Dendritic cell treated with granulocyte-macrophage colony-stimulating factor and Interleukin-4, amounts not matched to agents 40 ng/mL and 50 ng/mL, for 4 days (primary cell): ENCODE measurements around the gene APC2.
"Not testable (repeated sequence)": the region's sequence is repeated elsewhere in the genome, so short reads cannot be mapped to it uniquely, and the experiment has no call there.

Experiments used
- H3K27ac Mint-ChIP-seq: one replicate; pipeline ENCODE4 v1.8.0; 2022; ENCODE audit warnings: mild to moderate bottlenecking, mixed read lengths
- H3K27me3 Mint-ChIP-seq: one replicate; pipeline ENCODE4 v1.8.0; 2022; ENCODE audit warnings: mild to moderate bottlenecking, mixed read lengths
- H3K36me3 Mint-ChIP-seq: one replicate; pipeline ENCODE4 v1.8.0; 2022; ENCODE audit warnings: low read depth, mixed read lengths
- H3K4me1 Mint-ChIP-seq: one replicate; pipeline ENCODE4 v1.8.0; 2022; ENCODE audit warnings: low read depth, mixed read lengths
- H3K4me3 Mint-ChIP-seq: one replicate; pipeline ENCODE4 v1.8.0; 2022; ENCODE audit warnings: mild to moderate bottlenecking, moderate library complexity, mixed read lengths
- H3K9me3 Mint-ChIP-seq: one replicate; pipeline ENCODE4 v1.8.0; 2022; ENCODE audit warnings: mixed read lengths
- intact Hi-C: fragments of 100-400 bp; cut with micrococcal nuclease; formaldehyde crosslinking; loops from one replicate; pipeline ENCODE4 v1.15.0; 2022

APC2 gene

DNA sequence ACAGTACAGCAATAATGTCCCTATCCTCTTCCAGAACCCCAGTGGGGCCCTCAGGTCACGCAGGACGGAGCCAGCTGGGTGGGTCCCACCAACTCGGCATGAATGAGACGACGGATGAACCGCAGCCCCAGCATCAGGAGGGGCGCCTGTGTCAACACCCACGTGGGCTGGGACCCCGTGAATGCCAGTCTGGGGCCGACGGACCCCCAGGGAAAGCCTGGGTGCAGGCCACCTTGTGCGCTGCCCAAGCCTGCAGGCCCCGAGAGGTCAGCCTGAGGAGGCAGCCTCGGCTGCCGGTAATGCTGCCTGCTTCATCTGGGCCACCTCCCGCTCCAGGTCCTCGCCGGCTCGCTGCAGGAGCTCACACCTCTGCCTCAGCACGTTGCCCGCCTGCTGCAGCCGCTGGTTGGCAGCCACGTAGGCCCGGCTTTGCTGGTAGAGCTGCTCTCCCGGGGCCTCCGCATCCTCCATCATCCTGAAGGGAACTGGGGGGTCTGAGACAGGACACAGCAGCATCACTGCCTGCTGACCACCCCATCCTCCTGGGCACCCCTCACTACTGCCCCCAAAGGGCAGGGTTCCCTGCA, 24.9 kb downstream of the APC2 start:
- Mint-ChIP-seq H3K27ac (no peak overlapping the region), H3K27me3 (peaks cover 52% of the 10 kb centered on the region), H3K9me3 (no peaks in the 10 kb centered on the region), H3K4me1 (peaks cover 52% of the 10 kb centered on the region), H3K36me3 (peaks cover 60% of the 10 kb centered on the region), H3K4me3 (no peak overlapping the region)
- intact Hi-C loops: loop anchor here (5.0 kb wide), 1 partner anchor 37 kb away; the partner anchor contains the start of gene ADAMTSL5

DNA sequence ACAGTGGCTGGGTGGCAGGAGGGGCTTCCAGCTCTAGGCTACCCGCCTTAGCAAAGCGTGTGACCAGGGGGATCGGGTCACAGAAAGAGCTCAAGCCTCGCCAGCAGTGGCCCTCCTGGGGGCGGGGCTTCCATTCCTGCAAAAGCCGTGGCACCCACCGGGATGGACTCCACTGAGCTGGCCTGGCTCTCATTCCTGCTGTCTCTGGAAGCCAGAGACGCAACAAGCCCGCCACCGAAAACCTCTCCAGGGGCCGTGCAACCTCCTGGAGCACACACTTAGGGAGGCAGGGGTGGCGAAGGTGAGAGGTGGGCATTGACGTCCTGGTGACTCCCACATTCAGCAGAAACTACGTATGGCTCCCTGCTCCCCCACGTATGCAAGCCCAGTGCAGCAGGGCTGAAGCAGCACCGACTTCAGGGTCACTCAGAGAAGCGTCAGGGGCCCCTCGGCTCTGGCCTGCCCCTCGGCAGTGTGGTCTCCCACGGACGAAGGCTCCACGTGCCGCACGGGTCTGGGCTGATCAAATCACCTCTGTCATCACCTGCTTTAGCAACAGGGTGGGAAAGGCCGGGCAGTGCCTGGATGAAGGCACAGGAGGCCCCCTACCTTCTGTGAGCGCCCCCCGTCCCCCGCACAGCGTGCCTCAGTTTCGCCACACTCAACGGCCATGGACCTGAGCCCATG, 26.0 kb downstream of the APC2 start:
- H3K4me1 Mint-ChIP-seq: peaks cover 55% of the 10 kb centered on the region
- no peaks in the 10 kb centered on the region for H3K9me3 Mint-ChIP-seq
- peaks cover 60% of the 10 kb centered on the region for H3K36me3 Mint-ChIP-seq
- H3K27me3 Mint-ChIP-seq: peaks cover 46% of the 10 kb centered on the region
- intact Hi-C loops: no loop called here
- no peak overlapping the region for H3K27ac Mint-ChIP-seq
- no peak overlapping the region for H3K4me3 Mint-ChIP-seq

DNA sequence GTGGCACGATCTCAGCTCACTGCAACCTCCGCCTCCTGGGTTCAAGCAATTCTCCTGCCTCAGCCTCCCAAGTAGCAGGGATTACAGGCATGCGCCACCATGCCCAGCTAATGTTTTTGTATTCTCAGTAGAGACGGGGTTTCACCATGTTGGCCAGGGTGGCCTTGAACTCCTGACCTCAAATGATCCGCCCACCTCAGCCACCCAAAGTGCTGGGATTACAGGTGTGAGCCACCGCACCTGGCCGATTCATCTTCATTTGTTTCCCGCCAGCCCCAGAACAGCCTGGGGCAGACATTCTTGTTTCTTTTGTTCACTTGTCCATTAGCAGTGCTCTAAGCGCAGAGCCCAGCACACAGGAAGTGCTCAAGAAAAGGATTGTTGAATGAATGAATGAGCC, 27.1 kb downstream of the APC2 start:
- Mint-ChIP-seq H3K36me3 (peaks cover 60% of the 10 kb centered on the region), H3K4me1 (peaks cover 44% of the 10 kb centered on the region), H3K27me3 (peaks cover 35% of the 10 kb centered on the region)
- H3K27ac Mint-ChIP-seq, H3K4me3 Mint-ChIP-seq, H3K9me3 Mint-ChIP-seq, intact Hi-C loops: not testable (repeated sequence)

DNA sequence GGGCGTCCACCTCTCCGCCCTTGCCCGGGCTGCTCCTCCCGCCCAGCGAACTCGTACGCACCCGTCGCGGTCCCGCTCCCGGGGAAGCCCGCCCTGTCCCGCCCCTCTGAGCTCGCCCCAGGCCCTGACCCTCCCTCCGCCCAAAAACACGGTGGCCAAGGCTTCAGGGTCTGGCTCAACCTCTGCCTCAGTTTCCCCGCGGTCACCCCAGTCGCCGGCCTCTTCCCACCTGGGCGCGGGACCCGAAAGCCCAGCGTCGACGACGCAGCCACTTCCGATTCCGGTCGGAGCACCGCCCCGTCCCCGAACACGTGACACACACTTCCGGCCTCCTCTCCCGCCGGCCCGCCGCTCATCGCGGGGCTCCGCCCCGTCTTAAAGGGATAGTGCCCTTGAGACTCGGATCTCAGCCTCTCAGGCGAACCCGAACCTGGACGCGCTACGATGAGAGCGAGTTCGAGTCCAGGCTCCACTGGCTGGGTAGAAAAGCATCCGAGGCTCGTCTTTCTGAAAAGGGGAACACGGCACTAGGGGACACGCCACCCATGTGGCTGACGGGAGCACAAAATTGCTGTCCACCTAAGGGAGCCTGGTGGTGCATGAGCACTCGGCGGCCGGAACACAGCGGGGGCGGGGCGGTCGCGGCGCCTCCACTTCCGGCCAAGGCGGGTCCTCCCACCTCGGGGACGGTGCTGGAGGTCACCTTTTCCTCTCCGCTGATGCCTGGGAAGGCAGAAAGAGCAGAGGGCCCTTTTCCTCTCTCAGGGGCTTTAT, 29.2 kb downstream of the APC2 start, which contains the start of gene C19orf25:
Gene C19orf25, minus strand, starts transcription at position 282 of the 774 bp plus-strand sequence. CDS start 312 bp downstream, outside the sequence.
- H3K4me1 Mint-ChIP-seq: peaks cover 27% of the 10 kb centered on the region
- no peaks in the 10 kb centered on the region for H3K9me3 Mint-ChIP-seq
- peak within 1 kb of the TSS; percentile 100 for H3K4me3 Mint-ChIP-seq
- peaks cover 49% of the 10 kb centered on the region for H3K36me3 Mint-ChIP-seq
- H3K27ac Mint-ChIP-seq: peak within 1 kb of the TSS; percentile 99
- intact Hi-C loops: no loop called here
- H3K27me3 Mint-ChIP-seq: peaks cover 15% of the 10 kb centered on the region

GRCh38 chr19:1481224-1481892, 31.4 kb downstream of the APC2 start:
- Mint-ChIP-seq H3K4me1 (peaks cover 27% of the 10 kb centered on the region), H3K4me3 (no peak overlapping the region), H3K9me3 (no peaks in the 10 kb centered on the region), H3K27ac (no peak overlapping the region), H3K27me3 (peaks cover 3% of the 10 kb centered on the region), H3K36me3 (peaks cover 26% of the 10 kb centered on the region)
- intact Hi-C loops: no loop called here

- Mint-ChIP-seq H3K4me3 (no peak overlapping the region), H3K27ac (no peak overlapping the region), H3K36me3 (peaks cover 21% of the 10 kb centered on the region), H3K4me1 (peaks cover 26% of the 10 kb centered on the region), H3K27me3 (peaks cover 3% of the 10 kb centered on the region), H3K9me3 (no peaks in the 10 kb centered on the region)
- intact Hi-C loops: no loop called here
Observed at GRCh38 chr19:1481893-1482360, 32.0 kb downstream of the APC2 start.

DNA sequence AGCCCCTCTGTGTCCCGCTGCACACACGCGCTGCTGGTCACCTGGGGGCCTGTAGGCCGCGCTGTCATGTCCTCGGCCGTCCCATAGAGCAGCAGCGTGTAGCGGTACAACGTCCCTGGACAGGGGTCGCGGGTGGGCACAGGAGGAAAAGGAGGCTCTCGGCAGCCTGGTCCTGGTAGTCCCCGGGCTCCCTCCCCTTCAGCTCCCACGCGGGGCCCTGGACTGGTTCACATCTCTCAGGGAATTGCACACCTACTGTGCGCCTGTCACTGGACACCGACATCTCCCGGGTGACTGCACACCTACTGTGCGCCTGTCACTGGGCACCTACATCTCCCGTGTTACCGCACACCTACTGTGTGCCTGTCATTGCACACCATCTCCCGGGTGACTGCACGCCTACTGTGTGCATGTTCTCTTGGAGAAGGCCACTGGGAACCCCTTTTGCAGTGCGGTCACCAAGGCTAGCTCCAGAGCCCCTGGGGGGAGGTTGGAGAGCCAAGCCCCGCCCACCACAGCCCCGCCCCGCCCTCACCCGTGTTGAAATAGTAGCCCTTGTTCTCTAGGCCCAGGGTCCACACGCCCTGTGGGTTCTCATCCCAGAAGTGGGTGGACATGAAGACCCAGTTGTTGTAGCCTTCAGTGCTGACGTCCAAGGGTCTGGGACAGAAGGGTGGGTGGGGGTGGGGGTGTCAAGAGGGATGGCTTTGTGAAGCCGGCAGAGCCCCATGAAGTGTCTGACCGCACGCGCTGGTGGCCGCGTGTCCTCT, 32.6 kb downstream of the APC2 start:
- no peaks in the 10 kb centered on the region for H3K9me3 Mint-ChIP-seq
- peaks cover 15% of the 10 kb centered on the region for H3K36me3 Mint-ChIP-seq
- peaks cover 20% of the 10 kb centered on the region for H3K4me1 Mint-ChIP-seq
- intact Hi-C loops: no loop called here
- H3K27ac Mint-ChIP-seq: no peak overlapping the region
- no peak overlapping the region for H3K4me3 Mint-ChIP-seq
- H3K27me3 Mint-ChIP-seq: peaks cover 3% of the 10 kb centered on the region

DNA sequence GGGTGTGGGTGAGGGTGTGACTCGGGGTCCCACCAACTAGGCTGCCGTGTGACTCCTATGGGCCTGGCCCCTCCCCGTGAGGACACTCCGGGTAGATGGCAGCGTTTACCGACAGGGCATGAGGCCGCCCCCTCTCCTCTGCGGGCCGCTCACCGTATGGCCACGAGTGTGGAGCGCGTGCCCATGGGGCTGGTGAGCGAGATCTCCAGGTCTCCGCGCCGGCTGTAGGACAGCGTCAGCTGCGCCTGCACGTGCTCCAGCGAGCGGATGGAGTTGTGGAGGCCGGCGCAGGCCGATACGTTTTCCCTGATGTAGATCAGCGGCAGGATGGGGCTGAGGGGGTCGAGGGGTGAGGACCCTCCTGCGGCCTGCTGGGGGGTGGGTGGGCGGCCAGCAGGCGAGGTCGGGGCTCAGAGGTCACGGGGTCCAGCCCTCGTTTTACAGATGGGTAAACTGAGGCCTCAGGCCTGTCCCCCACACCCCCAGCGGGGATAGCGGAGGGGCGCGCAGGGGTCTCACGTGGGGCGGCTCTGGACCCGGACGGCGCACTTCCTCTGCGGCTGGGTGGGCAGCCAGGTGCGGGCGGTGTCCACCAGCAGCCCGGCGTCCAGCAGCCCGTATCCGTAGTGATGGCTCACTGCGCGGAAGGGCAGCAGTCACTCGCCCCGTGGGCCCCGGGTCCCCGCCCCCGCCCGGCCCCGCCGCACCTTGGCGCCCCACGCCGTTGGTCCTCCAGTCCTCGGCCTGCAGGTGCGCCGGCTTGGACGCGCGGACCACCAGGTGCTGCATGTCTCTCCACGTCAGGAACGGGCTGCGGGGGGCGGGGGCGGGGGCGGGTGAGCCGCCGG, 33.4 kb downstream of the APC2 start:
- peaks cover 8% of the 10 kb centered on the region for H3K36me3 Mint-ChIP-seq
- intact Hi-C loops: no loop called here

GRCh38 chr19:1483979-1484428, 34.1 kb downstream of the APC2 start:
- H3K4me3 Mint-ChIP-seq: no peak overlapping the region
- intact Hi-C loops: no loop called here
- peaks cover 4% of the 10 kb centered on the region for H3K27me3 Mint-ChIP-seq
- H3K27ac Mint-ChIP-seq: no peak overlapping the region
- H3K9me3 Mint-ChIP-seq: no peaks in the 10 kb centered on the region
- H3K36me3 Mint-ChIP-seq: peaks cover 5% of the 10 kb centered on the region
- H3K4me1 Mint-ChIP-seq: peaks cover 26% of the 10 kb centered on the region

More for the DNA sequence above, 33.4 kb downstream of the APC2 start:
- Mint-ChIP-seq H3K4me3 (no peak overlapping the region), H3K27ac (no peak overlapping the region), H3K4me1 (peaks cover 23% of the 10 kb centered on the region), H3K27me3 (peaks cover 3% of the 10 kb centered on the region), H3K9me3 (no peaks in the 10 kb centered on the region)

- intact Hi-C loops: no loop called here
- no peak overlapping the region for H3K4me3 Mint-ChIP-seq
- no peaks in the 10 kb centered on the region for H3K9me3 Mint-ChIP-seq
- no peaks in the 10 kb centered on the region for H3K36me3 Mint-ChIP-seq
- peaks cover 22% of the 10 kb centered on the region for H3K4me1 Mint-ChIP-seq
- no peak overlapping the region for H3K27ac Mint-ChIP-seq
- H3K27me3 Mint-ChIP-seq: peaks cover 11% of the 10 kb centered on the region
Observed at GRCh38 chr19:1486720-1487575, 37.0 kb downstream of the APC2 start.

GRCh38 chr19:1487576-1488281, 37.8 kb downstream of the APC2 start:
- Mint-ChIP-seq H3K4me3 (no peak overlapping the region), H3K4me1 (peaks cover 28% of the 10 kb centered on the region), H3K27me3 (peaks cover 18% of the 10 kb centered on the region), H3K27ac (no peak overlapping the region), H3K36me3 (no peaks in the 10 kb centered on the region), H3K9me3 (no peaks in the 10 kb centered on the region)
- intact Hi-C loops: no loop called here
